ENCODE data around the gene SUN1. TPM values are rescaled to one million over a fixed set of nuclear protein-coding genes. Genes with fewer than 3 reads are reported as not detected.

SUN1 gene
- total and polyA plus RNA-seq, 2 donors (not counting 1 experiment from before 2014, with no cell fraction given), result 185 to 220 TPM

GRCh38 chr7:849145-849544, 16.9 kb downstream of the SUN1 start:
- no peaks in the 10 kb centered on the region for H4K20me1 ChIP-seq (ENCODE audit: control insufficient read depth, extremely low read depth, insufficient read depth, low read length)
- no peaks in the 10 kb centered on the region for H3K4me1 ChIP-seq (ENCODE audit: control insufficient read depth, extremely low read depth, insufficient read depth, low read length)
- peaks cover 33% of the 10 kb centered on the region for H3K36me3 ChIP-seq (ENCODE audit: control insufficient read depth, insufficient read depth, low read length)
- H3K9me3 ChIP-seq (ENCODE audit: control insufficient read depth, insufficient read depth, low read depth, low read length), result no peaks in the 10 kb centered on the region
- no peaks in the 10 kb centered on the region for H3K27me3 ChIP-seq (ENCODE audit: control insufficient read depth, insufficient read depth, low read length)
- H3K27ac ChIP-seq (ENCODE audit: insufficient read depth, low read length), result no peak overlapping the region
- no peak for TF ChIP-seq EZH2 (IDR thresholded peaks at IDR 0.05; ENCODE audit: low read length, missing control alignments)
- H3K4me3 ChIP-seq (replicated peaks in 1 of 4; ENCODE audit: control extremely low read depth in 1 of 4, insufficient read depth in 1 of 4, low read depth in 3 of 4, low read length in 4 of 4), result no peak overlapping the region
- no peak overlapping the region for H3K4me2 ChIP-seq (ENCODE audit: extremely low read depth, insufficient read depth, low read length)
- H3K79me2 ChIP-seq (ENCODE audit: control insufficient read depth, insufficient read depth, low read length), result peaks cover 8% of the 10 kb centered on the region
- no peak overlapping the region for H2AFZ ChIP-seq (ENCODE audit: low read length)
- no peak overlapping the region for H3K9ac ChIP-seq (ENCODE audit: insufficient read depth, low read length)
- DNase-seq (ENCODE audit: low read depth in 2 of 2), result no peak

GRCh38 chr7:849781-850180, 17.5 kb downstream of the SUN1 start:
- Histone ChIP-seq H4K20me1 (ENCODE audit: control insufficient read depth, extremely low read depth, insufficient read depth, low read length) (no peaks in the 10 kb centered on the region), H3K9ac (ENCODE audit: insufficient read depth, low read length) (no peak overlapping the region), H3K4me3 (replicated peaks in 1 of 4; ENCODE audit: control extremely low read depth in 1 of 4, insufficient read depth in 1 of 4, low read depth in 3 of 4, low read length in 4 of 4) (no peak overlapping the region), H3K4me1 (ENCODE audit: control insufficient read depth, extremely low read depth, insufficient read depth, low read length) (no peaks in the 10 kb centered on the region), H3K27me3 (ENCODE audit: control insufficient read depth, insufficient read depth, low read length) (no peaks in the 10 kb centered on the region), H3K79me2 (ENCODE audit: control insufficient read depth, insufficient read depth, low read length) (peaks cover 6% of the 10 kb centered on the region), H3K9me3 (ENCODE audit: control insufficient read depth, insufficient read depth, low read depth, low read length) (no peaks in the 10 kb centered on the region), H3K27ac (ENCODE audit: insufficient read depth, low read length) (no peak overlapping the region), H2AFZ (ENCODE audit: low read length) (no peak overlapping the region), H3K4me2 (ENCODE audit: extremely low read depth, insufficient read depth, low read length) (no peak overlapping the region), H3K36me3 (ENCODE audit: control insufficient read depth, insufficient read depth, low read length) (peaks cover 30% of the 10 kb centered on the region)
- TF ChIP-seq, protein P1, sequence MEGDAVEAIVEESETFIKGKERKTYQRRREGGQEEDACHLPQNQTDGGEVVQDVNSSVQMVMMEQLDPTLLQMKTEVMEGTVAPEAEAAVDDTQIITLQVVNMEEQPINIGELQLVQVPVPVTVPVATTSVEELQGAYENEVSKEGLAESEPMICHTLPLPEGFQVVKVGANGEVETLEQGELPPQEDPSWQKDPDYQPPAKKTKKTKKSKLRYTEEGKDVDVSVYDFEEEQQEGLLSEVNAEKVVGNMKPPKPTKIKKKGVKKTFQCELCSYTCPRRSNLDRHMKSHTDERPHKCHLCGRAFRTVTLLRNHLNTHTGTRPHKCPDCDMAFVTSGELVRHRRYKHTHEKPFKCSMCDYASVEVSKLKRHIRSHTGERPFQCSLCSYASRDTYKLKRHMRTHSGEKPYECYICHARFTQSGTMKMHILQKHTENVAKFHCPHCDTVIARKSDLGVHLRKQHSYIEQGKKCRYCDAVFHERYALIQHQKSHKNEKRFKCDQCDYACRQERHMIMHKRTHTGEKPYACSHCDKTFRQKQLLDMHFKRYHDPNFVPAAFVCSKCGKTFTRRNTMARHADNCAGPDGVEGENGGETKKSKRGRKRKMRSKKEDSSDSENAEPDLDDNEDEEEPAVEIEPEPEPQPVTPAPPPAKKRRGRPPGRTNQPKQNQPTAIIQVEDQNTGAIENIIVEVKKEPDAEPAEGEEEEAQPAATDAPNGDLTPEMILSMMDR (conservative IDR thresholded peaks at IDR 0.05 in 1 of 2, IDR thresholded peaks at IDR 0.05 in 1 of 2; ENCODE audit: low read depth in 1 of 2, low read length in 2 of 2), result no peak
- TF ChIP-seq EZH2 (IDR thresholded peaks at IDR 0.05; ENCODE audit: low read length, missing control alignments), result no peak
- DNase-seq (ENCODE audit: low read depth in 2 of 2), result no peak

GRCh38 chr7:851204-851603, 18.9 kb downstream of the SUN1 start:
- Histone ChIP-seq H3K4me3 (replicated peaks in 1 of 4; ENCODE audit: control extremely low read depth in 1 of 4, insufficient read depth in 1 of 4, low read depth in 3 of 4, low read length in 4 of 4) (no peak overlapping the region), H4K20me1 (ENCODE audit: control insufficient read depth, extremely low read depth, insufficient read depth, low read length) (no peaks in the 10 kb centered on the region), H3K4me1 (ENCODE audit: control insufficient read depth, extremely low read depth, insufficient read depth, low read length) (no peaks in the 10 kb centered on the region), H2AFZ (ENCODE audit: low read length) (no peak overlapping the region), H3K79me2 (ENCODE audit: control insufficient read depth, insufficient read depth, low read length) (no peaks in the 10 kb centered on the region), H3K9ac (ENCODE audit: insufficient read depth, low read length) (no peak overlapping the region), H3K4me2 (ENCODE audit: extremely low read depth, insufficient read depth, low read length) (no peak overlapping the region), H3K36me3 (ENCODE audit: control insufficient read depth, insufficient read depth, low read length) (peaks cover 32% of the 10 kb centered on the region), H3K9me3 (ENCODE audit: control insufficient read depth, insufficient read depth, low read depth, low read length) (no peaks in the 10 kb centered on the region), H3K27me3 (ENCODE audit: control insufficient read depth, insufficient read depth, low read length) (no peaks in the 10 kb centered on the region), H3K27ac (ENCODE audit: insufficient read depth, low read length) (no peak overlapping the region)
- no peak for TF ChIP-seq EZH2 (IDR thresholded peaks at IDR 0.05; ENCODE audit: low read length, missing control alignments)
- TF ChIP-seq, protein P1 (conservative IDR thresholded peaks at IDR 0.05 in 1 of 2, IDR thresholded peaks at IDR 0.05 in 1 of 2; ENCODE audit: low read depth in 1 of 2, low read length in 2 of 2), result no peak
- no peak for DNase-seq (ENCODE audit: low read depth in 2 of 2)

Data from fibroblast of lung (primary cell).